ENCODE data around the gene DOCK9. TPM values are rescaled to one million over a fixed set of nuclear protein-coding genes. Genes with fewer than 3 reads are reported as not detected.

The DOCK9 gene
- polyA plus RNA-seq, 3 donors from 2014 or later, result 2.1 to 6.3 (median 4.1) TPM

DNA sequence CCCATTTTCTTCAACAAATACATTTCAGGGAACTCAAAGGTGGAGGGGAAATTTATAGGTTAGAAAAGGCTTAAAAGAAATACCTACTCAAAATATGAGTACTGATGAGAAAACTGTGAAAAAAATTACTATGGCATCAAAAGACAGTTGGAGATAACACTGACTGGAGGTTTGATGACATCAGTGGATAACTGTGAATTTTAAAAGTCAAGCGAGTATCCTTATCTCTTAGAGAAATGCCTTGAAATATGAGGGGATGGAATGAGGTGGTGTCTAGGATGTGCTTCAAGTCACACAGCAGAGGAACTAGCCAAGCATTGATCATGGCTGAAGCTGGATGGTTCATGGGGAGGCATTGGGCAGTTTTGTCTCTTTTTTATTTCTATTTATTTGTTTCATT is 198.2 kb downstream of the DOCK9 start:
- Mint-ChIP-seq H3K4me1 (no peaks in the 10 kb centered on the region), H3K4me3 (no peak overlapping the region), H3K36me3 (no peaks in the 10 kb centered on the region), H3K27ac (no peak overlapping the region), H3K27me3 (ENCODE audit: low read depth in 3 of 3) (peaks cover 2 to 9% (median 3%) of the 10 kb centered on the region in 3 donors), H3K9me3 (no peaks in the 10 kb centered on the region)
- DNase-seq, result no peak

DNA sequence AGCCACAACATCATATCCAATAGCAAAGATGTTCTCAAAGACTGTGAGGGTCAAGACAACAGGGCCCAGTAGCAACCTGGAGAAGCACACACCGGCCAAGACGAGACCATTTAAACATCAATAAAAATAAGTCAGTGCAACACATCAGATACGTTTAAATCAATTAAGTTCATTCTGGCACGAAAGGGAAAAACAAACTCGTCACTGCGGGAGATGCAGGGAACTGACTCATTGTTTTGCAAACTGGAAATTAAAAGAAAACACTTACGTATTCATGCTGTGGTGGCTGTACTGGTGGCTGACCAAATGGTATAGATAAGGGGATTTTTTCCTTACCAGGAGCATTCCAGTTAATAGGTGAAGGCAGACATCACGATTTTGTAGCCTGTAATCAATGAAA is 199.1 kb downstream of the DOCK9 start:
- Mint-ChIP-seq H3K27me3 (ENCODE audit: low read depth in 3 of 3) (peaks cover 2 to 9% (median 3%) of the 10 kb centered on the region in 3 donors), H3K4me1 (no peaks in the 10 kb centered on the region), H3K4me3 (no peak overlapping the region), H3K27ac (no peak overlapping the region), H3K36me3 (no peaks in the 10 kb centered on the region), H3K9me3 (no peaks in the 10 kb centered on the region)
- no peak for DNase-seq

DNA sequence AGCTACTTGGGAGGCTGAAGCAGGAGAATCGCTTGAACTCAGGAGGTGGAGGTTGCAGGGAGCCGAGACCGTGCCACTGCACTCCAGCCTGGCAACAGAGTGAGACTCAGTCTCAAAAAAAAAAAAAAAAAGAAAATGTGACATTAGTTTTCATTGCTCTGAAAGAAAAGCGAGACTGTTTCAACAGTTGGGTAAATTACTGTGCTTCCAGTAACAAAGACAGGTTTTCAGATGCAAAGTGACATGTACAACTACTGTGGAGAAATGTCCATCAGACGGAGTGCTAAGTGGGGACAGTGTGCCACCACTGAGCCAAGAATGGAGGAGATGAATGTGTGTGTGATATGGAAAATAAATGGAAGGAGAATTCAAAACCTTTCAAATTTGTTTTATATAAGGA is 201.2 kb downstream of the DOCK9 start:
- no peak overlapping the region for H3K27ac Mint-ChIP-seq
- peaks cover 2 to 9% (median 3%) of the 10 kb centered on the region in 3 donors for H3K27me3 Mint-ChIP-seq (ENCODE audit: low read depth in 3 of 3)
- no peaks in the 10 kb centered on the region for H3K9me3 Mint-ChIP-seq
- no peak overlapping the region for H3K4me3 Mint-ChIP-seq
- no peak for DNase-seq
- no peaks in the 10 kb centered on the region for H3K4me1 Mint-ChIP-seq
- no peaks in the 10 kb centered on the region for H3K36me3 Mint-ChIP-seq

DNA sequence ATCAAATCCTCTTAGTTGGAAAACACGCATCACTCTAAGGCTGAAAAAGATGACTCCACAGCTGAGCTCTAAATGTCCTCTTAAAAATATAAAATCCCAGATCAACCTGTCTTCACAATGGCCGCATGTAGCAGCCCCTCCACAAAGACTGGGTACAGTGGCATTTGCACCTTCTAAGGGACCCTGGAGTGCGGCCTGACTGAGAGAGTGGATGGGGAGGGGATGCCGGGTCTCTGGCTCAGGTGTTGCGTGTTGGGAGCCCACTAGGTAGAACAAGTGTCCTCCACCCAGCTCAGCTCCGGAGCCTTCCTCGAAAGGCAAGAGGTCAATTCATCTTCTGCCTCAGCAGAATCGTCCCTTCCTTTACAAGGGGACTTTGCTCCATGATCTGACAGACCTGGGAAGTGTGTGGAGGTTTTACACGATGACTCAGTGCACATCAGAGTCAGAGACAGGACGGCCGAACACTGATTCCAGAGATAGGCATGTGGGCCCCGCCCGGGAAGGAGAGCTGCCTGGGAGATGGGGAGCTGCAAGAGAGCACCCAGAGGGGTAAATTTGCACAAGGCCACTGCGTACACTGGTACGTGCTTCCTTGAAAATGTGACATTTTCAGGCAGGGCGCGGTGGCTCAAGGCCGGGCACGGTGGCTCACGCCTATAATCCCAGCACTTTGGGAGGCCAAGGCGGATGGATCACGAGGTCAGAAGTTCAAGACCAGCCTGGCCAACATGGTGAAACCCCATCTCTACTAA is 201.8 kb downstream of the DOCK9 start:
- H3K4me3 Mint-ChIP-seq, result no peak overlapping the region
- DNase-seq, result no peak
- H3K36me3 Mint-ChIP-seq, result no peaks in the 10 kb centered on the region
- H3K27me3 Mint-ChIP-seq (ENCODE audit: low read depth in 3 of 3), result peaks cover 0 to 9% (median 1%) of the 10 kb centered on the region in 3 donors
- no peaks in the 10 kb centered on the region for H3K9me3 Mint-ChIP-seq
- no peaks in the 10 kb centered on the region for H3K4me1 Mint-ChIP-seq
- no peak overlapping the region for H3K27ac Mint-ChIP-seq

DNA sequence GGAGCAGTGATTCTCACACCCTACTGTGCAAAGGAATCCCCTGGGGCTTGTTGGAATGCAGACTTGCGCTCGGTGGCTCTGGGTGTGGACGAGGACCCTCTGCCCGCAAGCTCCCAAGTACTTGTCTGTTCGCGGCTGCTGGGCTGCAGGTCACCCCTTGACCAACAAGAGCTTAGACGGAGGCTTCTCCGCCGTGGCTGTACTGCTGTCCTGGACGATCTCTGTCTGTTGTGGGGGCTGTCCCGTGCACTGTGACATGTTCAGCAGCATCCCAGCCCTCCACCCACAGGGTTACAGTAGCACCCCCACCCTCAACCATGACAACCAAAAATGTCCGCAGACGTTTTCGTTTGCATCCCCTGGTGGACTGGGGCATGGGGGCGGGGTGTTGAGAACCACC is 202.5 kb downstream of the DOCK9 start:
- no peak overlapping the region for H3K4me3 Mint-ChIP-seq
- no peaks in the 10 kb centered on the region for H3K9me3 Mint-ChIP-seq
- no peak overlapping the region for H3K27ac Mint-ChIP-seq
- no peaks in the 10 kb centered on the region for H3K36me3 Mint-ChIP-seq
- no peak for DNase-seq
- no peaks in the 10 kb centered on the region for H3K4me1 Mint-ChIP-seq
- H3K27me3 Mint-ChIP-seq (ENCODE audit: low read depth in 3 of 3), result peaks cover under 1 to 9% (median 2%) of the 10 kb centered on the region in 3 donors

DNA sequence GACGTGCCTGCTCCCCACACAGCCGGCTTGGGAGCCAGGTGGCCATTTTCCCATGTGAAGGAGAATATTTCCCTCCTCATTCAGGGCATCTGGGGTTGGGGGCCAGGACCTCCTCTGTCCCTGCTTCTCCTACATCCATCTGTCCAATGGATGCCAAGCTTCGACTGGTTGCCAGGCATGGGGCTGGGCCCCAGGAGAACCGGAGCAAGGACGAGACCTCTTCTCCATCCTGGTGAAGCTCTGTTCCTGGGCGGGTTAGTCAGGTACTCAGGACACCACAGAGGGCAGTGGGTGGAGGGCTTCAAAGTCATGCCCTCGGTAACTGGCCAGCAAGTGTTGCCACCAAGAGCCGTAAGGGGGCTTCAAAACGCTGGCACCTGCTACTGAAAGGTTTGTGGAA is 203.1 kb downstream of the DOCK9 start:
- H3K27me3 Mint-ChIP-seq (ENCODE audit: low read depth in 3 of 3), result peaks cover 4 to 9% (median 5%) of the 10 kb centered on the region in 3 donors
- H3K9me3 Mint-ChIP-seq, result no peaks in the 10 kb centered on the region
- H3K36me3 Mint-ChIP-seq, result no peaks in the 10 kb centered on the region
- H3K27ac Mint-ChIP-seq, result no peak overlapping the region
- H3K4me1 Mint-ChIP-seq, result no peaks in the 10 kb centered on the region
- H3K4me3 Mint-ChIP-seq, result no peak overlapping the region
- DNase-seq, result no peak

DNA sequence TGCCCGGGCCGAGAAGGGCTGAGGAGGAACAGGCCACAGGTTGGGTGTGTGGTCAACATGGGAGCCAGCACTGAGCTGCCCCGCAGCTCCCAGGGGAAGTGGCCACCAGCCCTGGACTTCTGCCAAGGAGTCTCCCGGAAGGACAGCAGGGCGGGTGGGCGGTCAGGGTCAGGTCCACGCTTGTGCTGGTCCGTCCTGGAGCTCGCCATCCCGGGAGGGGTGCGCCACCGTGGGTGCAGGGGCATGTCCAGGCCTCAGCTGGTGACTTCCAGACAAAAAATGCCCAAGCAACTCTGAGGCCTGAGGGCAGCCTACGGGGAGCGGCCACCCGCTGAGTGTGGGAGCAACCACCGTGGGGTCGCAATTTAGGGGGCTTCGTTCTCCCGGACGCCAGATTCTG is 203.9 kb downstream of the DOCK9 start:
- Mint-ChIP-seq H3K36me3 (no peaks in the 10 kb centered on the region), H3K27me3 (ENCODE audit: low read depth in 3 of 3) (peaks cover 4 to 5% (median 4%) of the 10 kb centered on the region in 3 donors), H3K27ac (no peak overlapping the region), H3K4me1 (no peaks in the 10 kb centered on the region), H3K4me3 (no peak overlapping the region), H3K9me3 (no peaks in the 10 kb centered on the region)
- no peak for DNase-seq

DNA sequence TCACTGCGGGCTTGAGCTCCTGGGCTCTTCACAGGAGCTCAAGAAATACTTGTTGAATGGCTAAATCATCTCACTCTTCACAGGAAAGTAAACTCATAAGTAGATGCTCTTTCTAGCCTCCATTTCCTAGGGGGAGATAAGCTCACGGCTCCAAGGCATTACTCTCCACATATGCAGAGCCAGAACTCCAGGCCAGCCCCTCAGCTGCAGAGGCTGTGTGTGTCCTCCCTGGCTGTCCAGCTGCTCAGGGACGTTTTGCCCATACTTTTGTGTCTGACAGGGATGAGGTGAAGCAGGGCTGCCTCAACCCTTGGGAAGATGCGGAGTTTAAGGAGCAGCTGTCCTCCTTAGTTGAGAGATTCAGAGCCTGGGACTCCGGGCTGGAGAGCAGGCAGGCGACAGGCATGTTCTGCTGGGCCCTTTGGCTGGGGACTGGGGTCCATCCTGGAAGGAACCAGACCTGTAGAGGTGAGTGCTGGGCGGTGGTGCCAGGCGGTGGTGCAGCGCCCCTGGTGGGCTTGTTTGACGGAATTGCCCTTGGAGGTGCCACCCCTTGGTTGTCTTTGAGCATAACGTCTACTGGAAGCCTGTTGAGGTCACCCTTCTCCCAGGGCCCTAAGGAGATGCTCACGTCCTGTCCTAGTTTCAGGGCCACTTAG is 204.9 kb downstream of the DOCK9 start:
- Mint-ChIP-seq H3K9me3 (no peaks in the 10 kb centered on the region), H3K4me1 (no peaks in the 10 kb centered on the region), H3K36me3 (no peaks in the 10 kb centered on the region), H3K4me3 (no peak overlapping the region), H3K27ac (no peak overlapping the region), H3K27me3 (ENCODE audit: low read depth in 3 of 3) (peaks cover 2 to 5% (median 4%) of the 10 kb centered on the region in 3 donors)
- DNase-seq, result no peak

DNA sequence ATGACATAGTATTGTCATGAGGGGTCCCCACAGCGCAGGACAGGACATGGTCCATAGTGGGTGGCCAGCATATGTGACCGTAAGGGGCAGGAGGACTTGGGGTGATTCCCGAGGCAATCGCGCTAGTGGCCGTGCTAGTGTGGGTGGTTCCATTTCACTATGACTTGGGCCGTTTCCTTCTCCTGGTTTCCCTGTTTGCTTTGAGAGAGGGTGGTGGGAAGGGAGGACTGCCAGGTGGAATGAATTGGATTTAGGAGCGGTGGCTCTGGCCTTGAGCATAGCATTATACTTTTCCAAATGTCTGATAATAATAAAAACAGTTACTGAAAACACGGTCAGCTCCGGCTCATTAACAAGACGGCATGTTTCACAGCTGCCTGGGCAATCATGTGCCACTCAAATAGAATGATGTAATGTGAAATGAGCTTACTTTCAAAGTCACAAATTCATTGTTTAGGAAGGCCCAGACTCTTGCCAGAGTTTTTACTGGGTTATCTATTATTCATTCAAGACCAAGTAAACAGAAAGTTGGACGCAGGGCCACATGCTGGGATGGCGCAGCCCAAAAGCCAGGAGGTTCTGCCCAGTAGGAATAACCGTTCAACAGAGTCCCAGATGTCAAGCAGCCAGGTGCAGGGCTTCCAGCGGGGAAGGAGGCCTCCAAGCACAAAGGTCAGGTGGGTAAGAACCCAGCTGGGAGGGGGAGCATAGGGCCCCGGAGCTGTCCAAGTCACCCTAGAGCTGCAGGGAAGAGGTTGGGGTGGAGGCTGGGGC is 205.8 kb downstream of the DOCK9 start:
- DNase-seq, result no peak
- Mint-ChIP-seq H3K27me3 (ENCODE audit: low read depth in 3 of 3) (peaks cover 2 to 5% (median 5%) of the 10 kb centered on the region in 3 donors), H3K27ac (no peak overlapping the region), H3K36me3 (no peaks in the 10 kb centered on the region), H3K9me3 (no peaks in the 10 kb centered on the region), H3K4me1 (no peaks in the 10 kb centered on the region), H3K4me3 (no peak overlapping the region)

DNA sequence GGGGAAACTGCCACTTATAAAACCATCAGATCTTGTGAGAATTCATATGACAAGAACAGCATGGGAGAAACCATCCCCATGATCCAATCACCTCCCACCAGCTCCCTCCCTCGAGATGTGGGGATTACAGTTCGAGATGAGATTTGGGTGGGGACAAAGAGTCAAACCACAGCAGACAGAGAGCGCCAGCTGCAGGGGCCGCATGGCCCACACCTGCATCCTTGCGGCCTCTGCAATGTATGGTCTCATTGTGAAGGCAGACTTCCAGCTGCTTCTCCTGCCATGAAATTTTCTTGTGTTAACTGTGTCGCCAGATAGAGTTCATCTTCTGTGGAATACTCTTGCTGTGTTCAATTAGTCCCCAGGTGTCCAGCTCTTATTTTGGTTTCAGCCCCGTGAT is 208.1 kb downstream of the DOCK9 start:
- no peaks in the 10 kb centered on the region for H3K4me1 Mint-ChIP-seq
- no peaks in the 10 kb centered on the region for H3K9me3 Mint-ChIP-seq
- no peaks in the 10 kb centered on the region for H3K36me3 Mint-ChIP-seq
- no peak for DNase-seq
- peaks cover 2 to 7% (median 5%) of the 10 kb centered on the region in 3 donors for H3K27me3 Mint-ChIP-seq (ENCODE audit: low read depth in 3 of 3)
- no peak overlapping the region for H3K4me3 Mint-ChIP-seq
- H3K27ac Mint-ChIP-seq, result no peak overlapping the region

DNA sequence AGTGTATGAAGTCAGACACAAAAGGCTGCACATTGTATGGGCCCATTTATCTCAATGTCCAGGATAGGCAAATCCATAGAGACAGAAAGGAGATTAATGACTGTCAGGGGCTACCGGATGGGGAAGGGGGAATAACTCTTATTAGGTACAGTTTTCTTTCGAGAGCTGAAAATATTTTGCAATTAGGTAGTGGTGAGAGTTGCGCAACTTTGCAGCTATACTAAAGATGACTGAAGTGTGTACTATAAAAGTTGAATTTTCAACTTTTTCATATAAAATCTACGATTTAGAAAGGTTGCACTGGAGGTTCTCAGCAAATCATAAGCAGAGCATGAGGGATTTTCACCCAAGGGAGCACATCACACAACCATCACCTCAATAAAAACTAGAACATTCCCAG is 209.3 kb downstream of the DOCK9 start:
- Mint-ChIP-seq H3K27me3 (ENCODE audit: low read depth in 3 of 3) (peaks cover 2 to 8% (median 5%) of the 10 kb centered on the region in 3 donors), H3K4me3 (no peak overlapping the region), H3K4me1 (no peaks in the 10 kb centered on the region), H3K9me3 (no peaks in the 10 kb centered on the region), H3K27ac (no peak overlapping the region), H3K36me3 (no peaks in the 10 kb centered on the region)
- DNase-seq, result no peak

DNA sequence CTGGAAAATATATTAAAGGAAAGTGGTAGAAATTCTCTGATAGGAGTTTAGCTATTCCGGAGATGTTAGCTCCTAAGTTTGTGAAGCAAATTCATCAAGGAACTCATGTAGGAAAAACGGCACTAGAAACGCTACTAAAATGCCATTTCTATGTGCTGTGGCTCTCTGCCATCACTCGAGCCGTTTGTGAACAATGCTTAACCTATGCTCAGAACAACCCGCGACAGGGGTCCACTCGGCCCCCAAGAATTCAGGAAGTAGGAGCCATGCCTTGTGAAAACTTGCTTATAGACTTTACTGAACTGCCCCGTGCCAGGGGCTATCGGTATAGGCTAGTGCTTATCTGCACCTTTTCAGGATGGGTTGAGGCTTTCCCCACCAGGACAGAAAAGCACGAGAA is 211.2 kb downstream of the DOCK9 start:
- no peaks in the 10 kb centered on the region for H3K36me3 Mint-ChIP-seq
- peaks cover 2 to 10% (median 5%) of the 10 kb centered on the region in 3 donors for H3K27me3 Mint-ChIP-seq (ENCODE audit: low read depth in 3 of 3)
- no peak overlapping the region for H3K27ac Mint-ChIP-seq
- H3K4me1 Mint-ChIP-seq, result no peaks in the 10 kb centered on the region
- H3K4me3 Mint-ChIP-seq, result no peak overlapping the region
- H3K9me3 Mint-ChIP-seq, result no peaks in the 10 kb centered on the region
- DNase-seq, result no peak

DNA sequence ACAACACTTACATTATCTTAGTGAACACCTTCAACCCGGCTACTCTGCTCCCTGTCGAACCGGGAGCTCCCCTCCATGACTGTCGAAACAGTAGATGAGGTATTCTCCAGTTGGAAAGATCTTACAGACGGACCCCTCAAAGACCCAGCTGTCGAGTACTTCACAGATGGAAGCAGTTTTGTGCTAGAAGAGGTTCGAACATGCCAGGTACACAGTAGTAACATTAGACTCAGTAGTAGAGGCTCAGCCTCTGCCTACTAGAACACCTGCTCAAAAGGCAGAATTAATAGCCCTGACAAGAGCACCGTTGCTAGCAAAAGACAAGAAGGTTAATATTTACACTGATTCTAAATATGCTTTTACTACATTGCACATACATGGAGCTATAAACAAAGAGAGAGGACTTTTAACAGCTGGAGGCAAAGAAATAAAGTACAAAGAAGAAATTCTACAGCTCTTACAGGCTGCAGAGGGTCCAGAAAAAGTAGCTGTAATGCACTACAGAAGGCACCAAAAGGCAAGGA is 211.8 kb downstream of the DOCK9 start:
- Mint-ChIP-seq H3K9me3 (no peaks in the 10 kb centered on the region), H3K27ac (no peak overlapping the region), H3K36me3 (no peaks in the 10 kb centered on the region), H3K27me3 (ENCODE audit: low read depth in 3 of 3) (peaks cover 2 to 10% (median 5%) of the 10 kb centered on the region in 3 donors), H3K4me3 (no peak overlapping the region), H3K4me1 (no peaks in the 10 kb centered on the region)
- no peak for DNase-seq

Data from immature natural killer cell (primary cell).